C4-2B (cell line): ENCODE measurements around the gene MYO15A.

ENCODE experiments used
- CTCF ChIP-seq: fragments of 450-650 bp; conservative IDR thresholded peaks from 2 replicates; pipeline ENCODE4 v1.5.1; 2017; ENCODE audit warnings: mild to moderate bottlenecking
- ZFX ChIP-seq: fragments of 450-650 bp; IDR thresholded peaks from 2 replicates; pipeline ENCODE4 v1.6.1; 2017

DNA sequence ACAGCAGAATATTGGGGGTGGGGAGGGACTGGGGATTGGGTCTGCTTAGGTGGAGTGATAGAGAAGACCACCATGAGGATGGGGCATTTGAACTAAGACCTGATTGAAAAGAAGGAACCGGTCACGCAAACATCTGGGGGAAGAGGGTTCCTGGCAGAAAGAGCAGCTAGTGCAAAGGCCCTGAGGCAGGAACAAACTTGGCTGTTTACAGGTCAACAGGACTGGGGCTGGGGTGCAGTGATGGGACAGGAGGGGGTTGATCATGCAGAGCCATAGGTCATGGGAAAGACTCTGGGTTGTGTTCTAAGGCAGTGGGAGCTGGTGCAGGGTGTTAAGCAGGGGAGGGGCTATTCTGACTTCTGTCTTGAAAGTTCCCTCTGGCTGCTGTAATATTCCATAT lies 18.9 kb upstream of the MYO15A start:
- TF ChIP-seq CTCF (no peak), ZFX (no peak)
